ENCODE results near the gene LMX1B. TPM values are rescaled to one million over a fixed set of nuclear protein-coding genes. Genes with fewer than 3 reads are reported as not detected.

Gene LMX1B
- total RNA-seq, 1 experiment from 2014 or later = not detected

- Mint-ChIP-seq H3K4me1 (ENCODE audit: low read depth, unreplicated experiment) (no peaks in the 10 kb centered on the region), H3K4me3 (ENCODE audit: low read depth, unreplicated experiment) (no peak overlapping the region), H3K36me3 (ENCODE audit: insufficient read depth, unreplicated experiment) (no peaks in the 10 kb centered on the region), H3K27me3 (ENCODE audit: unreplicated experiment) (peaks cover 87% of the 10 kb centered on the region), H3K27ac (ENCODE audit: unreplicated experiment) (no peak overlapping the region), H3K9me3 (ENCODE audit: low read depth, unreplicated experiment) (no peaks in the 10 kb centered on the region)
- intact Hi-C loops (cut with micrococcal nuclease; ENCODE audit: unreplicated experiment) = no loop called here
- no peak for DNase-seq
- CTCF ChIA-PET = interaction anchor here (0.6 to 0.8 kb wide), 2 partner anchors 12 to 58 kb away, joined by 3 to 5 read pairs; no protein-coding TSS in a partner anchor
- no peak for TF ChIP-seq CTCF (IDR thresholded peaks at IDR 0.05; ENCODE audit: unreplicated experiment)
- no TSS peak for BruUV-seq (replicated peaks)
Observed at GRCh38 chr9:126583144-126583760, 30.5 kb upstream of the LMX1B start.

GRCh38 chr9:126584611-126585010 is 29.1 kb upstream of the LMX1B start:
- intact Hi-C loops (cut with micrococcal nuclease; ENCODE audit: unreplicated experiment) = no loop called here
- DNase-seq = no peak
- Mint-ChIP-seq H3K27ac (ENCODE audit: unreplicated experiment) (no peak overlapping the region), H3K27me3 (ENCODE audit: unreplicated experiment) (peaks cover 83% of the 10 kb centered on the region), H3K4me1 (ENCODE audit: low read depth, unreplicated experiment) (no peaks in the 10 kb centered on the region), H3K36me3 (ENCODE audit: insufficient read depth, unreplicated experiment) (no peaks in the 10 kb centered on the region), H3K9me3 (ENCODE audit: low read depth, unreplicated experiment) (no peaks in the 10 kb centered on the region), H3K4me3 (ENCODE audit: low read depth, unreplicated experiment) (no peak overlapping the region)
- no TSS peak for BruUV-seq (replicated peaks)
- TF ChIP-seq CTCF (IDR thresholded peaks at IDR 0.05; ENCODE audit: unreplicated experiment) = no peak
- CTCF ChIA-PET = interaction anchor here (0.7 kb wide), 2 partner anchors 18 to 935 kb away, joined by 4 to 5 read pairs; no protein-coding TSS in a partner anchor

- H3K4me3 Mint-ChIP-seq (ENCODE audit: low read depth, unreplicated experiment) = no peak overlapping the region
- no peak for DNase-seq
- no TSS peak for BruUV-seq (replicated peaks)
- intact Hi-C loops (cut with micrococcal nuclease; ENCODE audit: unreplicated experiment) = no loop called here
- CTCF ChIA-PET = no interaction called here
- H3K36me3 Mint-ChIP-seq (ENCODE audit: insufficient read depth, unreplicated experiment) = no peaks in the 10 kb centered on the region
- H3K27ac Mint-ChIP-seq (ENCODE audit: unreplicated experiment) = no peak overlapping the region
- H3K27me3 Mint-ChIP-seq (ENCODE audit: unreplicated experiment) = peaks cover 76% of the 10 kb centered on the region
- no peaks in the 10 kb centered on the region for H3K4me1 Mint-ChIP-seq (ENCODE audit: low read depth, unreplicated experiment)
- no peaks in the 10 kb centered on the region for H3K9me3 Mint-ChIP-seq (ENCODE audit: low read depth, unreplicated experiment)
- TF ChIP-seq CTCF (IDR thresholded peaks at IDR 0.05; ENCODE audit: unreplicated experiment) = no peak
Observed at GRCh38 chr9:126586236-126586635, 27.5 kb upstream of the LMX1B start.

GRCh38 chr9:126587187-126588185 is 26.2 kb upstream of the LMX1B start:
- CTCF ChIA-PET = no interaction called here
- intact Hi-C loops (cut with micrococcal nuclease; ENCODE audit: unreplicated experiment) = no loop called here
- H3K4me1 Mint-ChIP-seq (ENCODE audit: low read depth, unreplicated experiment) = no peaks in the 10 kb centered on the region
- H3K36me3 Mint-ChIP-seq (ENCODE audit: insufficient read depth, unreplicated experiment) = no peaks in the 10 kb centered on the region
- no TSS peak for BruUV-seq (replicated peaks)
- H3K9me3 Mint-ChIP-seq (ENCODE audit: low read depth, unreplicated experiment) = no peaks in the 10 kb centered on the region
- DNase-seq = no peak
- H3K27me3 Mint-ChIP-seq (ENCODE audit: unreplicated experiment) = peaks cover 64% of the 10 kb centered on the region
- no peak overlapping the region for H3K27ac Mint-ChIP-seq (ENCODE audit: unreplicated experiment)
- TF ChIP-seq CTCF (IDR thresholded peaks at IDR 0.05; ENCODE audit: unreplicated experiment) = no peak
- H3K4me3 Mint-ChIP-seq (ENCODE audit: low read depth, unreplicated experiment) = no peak overlapping the region

Data from Calu3 (cell line).